Measurements from ENCODE around the gene TMEM101.

DNA sequence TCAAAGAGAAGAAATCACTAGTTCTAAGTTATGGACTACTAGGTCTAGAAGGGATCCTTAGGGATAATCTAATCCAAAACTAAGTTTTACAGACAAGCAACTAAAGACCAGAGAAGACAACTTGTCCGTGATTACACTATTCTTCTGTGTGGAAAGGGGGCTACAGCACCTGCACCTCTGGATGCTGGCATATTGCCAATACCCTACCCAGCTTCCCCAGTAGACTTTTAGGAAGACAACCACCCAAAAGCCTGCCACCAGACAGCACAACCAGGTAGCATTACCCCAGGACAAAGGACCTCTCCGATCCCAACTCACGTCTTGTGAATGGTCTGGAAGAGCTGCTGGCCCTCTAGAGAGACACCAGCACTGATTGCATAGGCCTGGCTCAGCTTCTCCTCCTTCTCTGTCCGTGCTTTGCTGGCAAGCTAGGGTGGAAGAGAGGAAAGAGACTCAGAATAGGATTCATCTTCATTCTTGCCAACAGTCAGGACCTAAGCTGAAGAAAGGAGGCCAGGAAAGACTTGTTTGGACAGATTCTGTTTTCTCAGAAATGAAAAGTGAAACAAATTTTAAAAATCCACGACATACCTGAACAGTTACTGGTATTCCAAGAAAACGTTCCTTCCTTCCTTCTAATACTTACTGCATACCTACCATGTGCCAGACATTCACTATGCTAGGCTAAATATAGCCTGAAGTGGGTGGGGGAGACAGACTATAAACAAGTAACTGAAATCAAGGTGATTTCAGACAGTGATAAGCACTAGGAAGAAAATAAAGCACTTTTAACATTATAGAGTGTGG is 25.3 kb upstream of the TMEM101 start:
- TF ChIP-seq, protein P1, sequence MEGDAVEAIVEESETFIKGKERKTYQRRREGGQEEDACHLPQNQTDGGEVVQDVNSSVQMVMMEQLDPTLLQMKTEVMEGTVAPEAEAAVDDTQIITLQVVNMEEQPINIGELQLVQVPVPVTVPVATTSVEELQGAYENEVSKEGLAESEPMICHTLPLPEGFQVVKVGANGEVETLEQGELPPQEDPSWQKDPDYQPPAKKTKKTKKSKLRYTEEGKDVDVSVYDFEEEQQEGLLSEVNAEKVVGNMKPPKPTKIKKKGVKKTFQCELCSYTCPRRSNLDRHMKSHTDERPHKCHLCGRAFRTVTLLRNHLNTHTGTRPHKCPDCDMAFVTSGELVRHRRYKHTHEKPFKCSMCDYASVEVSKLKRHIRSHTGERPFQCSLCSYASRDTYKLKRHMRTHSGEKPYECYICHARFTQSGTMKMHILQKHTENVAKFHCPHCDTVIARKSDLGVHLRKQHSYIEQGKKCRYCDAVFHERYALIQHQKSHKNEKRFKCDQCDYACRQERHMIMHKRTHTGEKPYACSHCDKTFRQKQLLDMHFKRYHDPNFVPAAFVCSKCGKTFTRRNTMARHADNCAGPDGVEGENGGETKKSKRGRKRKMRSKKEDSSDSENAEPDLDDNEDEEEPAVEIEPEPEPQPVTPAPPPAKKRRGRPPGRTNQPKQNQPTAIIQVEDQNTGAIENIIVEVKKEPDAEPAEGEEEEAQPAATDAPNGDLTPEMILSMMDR (tag by site-specific recombination; IDR thresholded peaks at IDR 0.05) = no peak
- TF ChIP-seq ZNF629 (tag by site-specific recombination; IDR thresholded peaks at IDR 0.05) (no peak), SP2 (tag by site-specific recombination; IDR thresholded peaks at IDR 0.05) (no peak), ZNF426 (tag by site-specific recombination; IDR thresholded peaks at IDR 0.05) (no peak), ZNF302 (tag by site-specific recombination; IDR thresholded peaks at IDR 0.05; ENCODE audit: low read depth) (no peak), EGR2 (tag by site-specific recombination; IDR thresholded peaks at IDR 0.05; ENCODE audit: low read depth) (no peak), ZBTB1 (tag by site-specific recombination; IDR thresholded peaks at IDR 0.05) (no peak), MYNN (tag by site-specific recombination; IDR thresholded peaks at IDR 0.05; ENCODE audit: borderline replicate concordance) (no peak), ZBTB8A (tag by site-specific recombination; IDR thresholded peaks at IDR 0.05) (no peak)
- TF ChIP-seq, protein P2, sequence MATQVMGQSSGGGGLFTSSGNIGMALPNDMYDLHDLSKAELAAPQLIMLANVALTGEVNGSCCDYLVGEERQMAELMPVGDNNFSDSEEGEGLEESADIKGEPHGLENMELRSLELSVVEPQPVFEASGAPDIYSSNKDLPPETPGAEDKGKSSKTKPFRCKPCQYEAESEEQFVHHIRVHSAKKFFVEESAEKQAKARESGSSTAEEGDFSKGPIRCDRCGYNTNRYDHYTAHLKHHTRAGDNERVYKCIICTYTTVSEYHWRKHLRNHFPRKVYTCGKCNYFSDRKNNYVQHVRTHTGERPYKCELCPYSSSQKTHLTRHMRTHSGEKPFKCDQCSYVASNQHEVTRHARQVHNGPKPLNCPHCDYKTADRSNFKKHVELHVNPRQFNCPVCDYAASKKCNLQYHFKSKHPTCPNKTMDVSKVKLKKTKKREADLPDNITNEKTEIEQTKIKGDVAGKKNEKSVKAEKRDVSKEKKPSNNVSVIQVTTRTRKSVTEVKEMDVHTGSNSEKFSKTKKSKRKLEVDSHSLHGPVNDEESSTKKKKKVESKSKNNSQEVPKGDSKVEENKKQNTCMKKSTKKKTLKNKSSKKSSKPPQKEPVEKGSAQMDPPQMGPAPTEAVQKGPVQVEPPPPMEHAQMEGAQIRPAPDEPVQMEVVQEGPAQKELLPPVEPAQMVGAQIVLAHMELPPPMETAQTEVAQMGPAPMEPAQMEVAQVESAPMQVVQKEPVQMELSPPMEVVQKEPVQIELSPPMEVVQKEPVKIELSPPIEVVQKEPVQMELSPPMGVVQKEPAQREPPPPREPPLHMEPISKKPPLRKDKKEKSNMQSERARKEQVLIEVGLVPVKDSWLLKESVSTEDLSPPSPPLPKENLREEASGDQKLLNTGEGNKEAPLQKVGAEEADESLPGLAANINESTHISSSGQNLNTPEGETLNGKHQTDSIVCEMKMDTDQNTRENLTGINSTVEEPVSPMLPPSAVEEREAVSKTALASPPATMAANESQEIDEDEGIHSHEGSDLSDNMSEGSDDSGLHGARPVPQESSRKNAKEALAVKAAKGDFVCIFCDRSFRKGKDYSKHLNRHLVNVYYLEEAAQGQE (tag by site-specific recombination; IDR thresholded peaks at IDR 0.05) = no peak
- TF ChIP-seq, protein P3, sequence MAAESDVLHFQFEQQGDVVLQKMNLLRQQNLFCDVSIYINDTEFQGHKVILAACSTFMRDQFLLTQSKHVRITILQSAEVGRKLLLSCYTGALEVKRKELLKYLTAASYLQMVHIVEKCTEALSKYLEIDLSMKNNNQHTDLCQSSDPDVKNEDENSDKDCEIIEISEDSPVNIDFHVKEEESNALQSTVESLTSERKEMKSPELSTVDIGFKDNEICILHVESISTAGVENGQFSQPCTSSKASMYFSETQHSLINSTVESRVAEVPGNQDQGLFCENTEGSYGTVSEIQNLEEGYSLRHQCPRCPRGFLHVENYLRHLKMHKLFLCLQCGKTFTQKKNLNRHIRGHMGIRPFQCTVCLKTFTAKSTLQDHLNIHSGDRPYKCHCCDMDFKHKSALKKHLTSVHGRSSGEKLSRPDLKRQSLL (tag by site-specific recombination; IDR thresholded peaks at IDR 0.05) = no peak
- TF ChIP-seq, protein P4, sequence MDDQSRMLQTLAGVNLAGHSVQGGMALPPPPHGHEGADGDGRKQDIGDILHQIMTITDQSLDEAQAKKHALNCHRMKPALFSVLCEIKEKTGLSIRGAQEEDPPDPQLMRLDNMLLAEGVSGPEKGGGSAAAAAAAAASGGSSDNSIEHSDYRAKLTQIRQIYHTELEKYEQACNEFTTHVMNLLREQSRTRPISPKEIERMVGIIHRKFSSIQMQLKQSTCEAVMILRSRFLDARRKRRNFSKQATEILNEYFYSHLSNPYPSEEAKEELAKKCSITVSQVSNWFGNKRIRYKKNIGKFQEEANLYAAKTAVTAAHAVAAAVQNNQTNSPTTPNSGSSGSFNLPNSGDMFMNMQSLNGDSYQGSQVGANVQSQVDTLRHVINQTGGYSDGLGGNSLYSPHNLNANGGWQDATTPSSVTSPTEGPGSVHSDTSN (CRISPR knock-in tag; IDR thresholded peaks at IDR 0.05) = no peak
- TF ChIP-seq, protein P5, sequence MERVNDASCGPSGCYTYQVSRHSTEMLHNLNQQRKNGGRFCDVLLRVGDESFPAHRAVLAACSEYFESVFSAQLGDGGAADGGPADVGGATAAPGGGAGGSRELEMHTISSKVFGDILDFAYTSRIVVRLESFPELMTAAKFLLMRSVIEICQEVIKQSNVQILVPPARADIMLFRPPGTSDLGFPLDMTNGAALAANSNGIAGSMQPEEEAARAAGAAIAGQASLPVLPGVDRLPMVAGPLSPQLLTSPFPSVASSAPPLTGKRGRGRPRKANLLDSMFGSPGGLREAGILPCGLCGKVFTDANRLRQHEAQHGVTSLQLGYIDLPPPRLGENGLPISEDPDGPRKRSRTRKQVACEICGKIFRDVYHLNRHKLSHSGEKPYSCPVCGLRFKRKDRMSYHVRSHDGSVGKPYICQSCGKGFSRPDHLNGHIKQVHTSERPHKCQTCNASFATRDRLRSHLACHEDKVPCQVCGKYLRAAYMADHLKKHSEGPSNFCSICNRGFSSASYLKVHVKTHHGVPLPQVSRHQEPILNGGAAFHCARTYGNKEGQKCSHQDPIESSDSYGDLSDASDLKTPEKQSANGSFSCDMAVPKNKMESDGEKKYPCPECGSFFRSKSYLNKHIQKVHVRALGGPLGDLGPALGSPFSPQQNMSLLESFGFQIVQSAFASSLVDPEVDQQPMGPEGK (tag by site-specific recombination; IDR thresholded peaks at IDR 0.05) = no peak
